ENCODE data around the gene WDFY3. TPM values are rescaled to one million over a fixed set of nuclear protein-coding genes. Genes with fewer than 3 reads are reported as not detected.
"Not testable (repeated sequence)": the region's sequence is repeated elsewhere in the genome, so short reads cannot be mapped to it uniquely, and the experiment has no call there.

Gene WDFY3
- total RNA-seq, 1 experiment from 2014 or later = 155 TPM

- no peak overlapping the region for H3K27ac ChIP-seq
- H3K9me3 ChIP-seq (replicated peaks) = no peaks in the 10 kb centered on the region
- no peak for DNase-seq
- peaks cover 72% of the 10 kb centered on the region for H3K36me3 ChIP-seq
- H3K4me3 ChIP-seq = no peak overlapping the region
- H3K4me1 ChIP-seq = peaks cover 7% of the 10 kb centered on the region
- H3K27me3 ChIP-seq = no peaks in the 10 kb centered on the region
These were observed 292.8 kb downstream of the WDFY3 start for GRCh38 chr4:84673475-84674240.

- H3K36me3 ChIP-seq = peaks cover 68% of the 10 kb centered on the region
- no peak for DNase-seq
- no peak overlapping the region for H3K4me3 ChIP-seq
- no peak overlapping the region for H3K27ac ChIP-seq
- H3K4me1 ChIP-seq = peaks cover 5% of the 10 kb centered on the region
- no peaks in the 10 kb centered on the region for H3K9me3 ChIP-seq (replicated peaks)
- H3K27me3 ChIP-seq = no peaks in the 10 kb centered on the region
These were observed 294.3 kb downstream of the WDFY3 start for GRCh38 chr4:84672177-84672576.

- no peak overlapping the region for H3K27ac ChIP-seq
- no peak for DNase-seq
- H3K4me3 ChIP-seq = no peak overlapping the region
- 0 out of 2 replicates have a peak, but pooled peaks cover 3% of the 10 kb centered on the region for H3K9me3 ChIP-seq (replicated peaks)
- peaks cover 61% of the 10 kb centered on the region for H3K36me3 ChIP-seq
- H3K4me1 ChIP-seq = no peaks in the 10 kb centered on the region
- no peaks in the 10 kb centered on the region for H3K27me3 ChIP-seq
These were observed 297.3 kb downstream of the WDFY3 start for GRCh38 chr4:84669201-84669600.

DNA sequence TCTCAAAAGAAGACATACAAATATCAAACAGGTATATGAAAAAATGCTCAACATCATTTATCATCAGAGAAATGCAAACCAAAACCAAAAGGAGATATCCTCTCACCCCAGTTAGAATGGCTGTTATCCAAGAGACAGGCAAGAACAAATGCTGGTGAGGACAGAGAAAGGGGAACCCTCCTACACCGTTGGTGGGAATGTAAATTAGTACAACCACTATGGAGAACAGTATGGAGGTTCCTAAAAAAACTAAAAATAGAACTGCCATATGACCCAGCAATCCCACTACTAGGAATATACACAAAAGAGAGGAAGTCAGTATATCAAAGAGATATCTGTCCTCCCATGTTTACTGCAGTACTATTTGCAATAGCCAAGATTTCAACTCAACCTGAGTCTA is 300.1 kb downstream of the WDFY3 start:
- Histone ChIP-seq H3K27ac (no peak overlapping the region), H3K9me3 (replicated peaks) (0 out of 2 replicates have a peak, but pooled peaks cover 3% of the 10 kb centered on the region), H3K4me3 (no peak overlapping the region), H3K27me3 (no peaks in the 10 kb centered on the region), H3K4me1 (no peaks in the 10 kb centered on the region), H3K36me3 (peaks cover 45% of the 10 kb centered on the region)
- DNase-seq = no peak

DNA sequence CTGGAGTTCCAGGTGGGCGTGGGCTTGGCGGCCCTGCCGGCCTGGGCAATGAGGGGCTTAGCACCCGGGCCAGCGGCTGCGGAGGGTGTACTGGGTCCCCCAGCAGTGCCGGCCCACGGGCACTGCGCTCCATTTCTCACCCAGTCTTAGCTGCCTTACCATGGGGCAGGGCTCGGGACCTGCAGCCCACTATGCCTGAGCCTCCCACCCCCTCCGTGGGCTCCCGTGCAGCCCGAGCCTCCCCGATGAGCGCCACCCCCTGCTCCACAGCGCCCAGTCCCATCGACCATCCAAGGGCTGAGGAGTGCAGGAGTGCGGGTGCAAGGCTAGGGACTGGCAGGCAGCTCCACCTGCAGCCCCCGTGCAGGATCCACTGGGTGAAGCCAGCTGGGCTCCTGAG is 301.7 kb downstream of the WDFY3 start:
- not testable (repeated sequence) for H3K27ac ChIP-seq; H3K4me1 ChIP-seq; H3K27me3 ChIP-seq; H3K9me3 ChIP-seq (replicated peaks); H3K4me3 ChIP-seq; DNase-seq
- peaks cover 36% of the 10 kb centered on the region for H3K36me3 ChIP-seq

- Histone ChIP-seq H3K27me3 (no peaks in the 10 kb centered on the region), H3K9me3 (replicated peaks) (peaks cover 2% of the 10 kb centered on the region; the same call in 1 of the 2 replicates), H3K27ac (no peak overlapping the region), H3K4me1 (no peaks in the 10 kb centered on the region), H3K36me3 (peaks cover 11% of the 10 kb centered on the region), H3K4me3 (no peak overlapping the region)
- DNase-seq = no peak
These were observed 305.1 kb downstream of the WDFY3 start for GRCh38 chr4:84661191-84661939.

DNA sequence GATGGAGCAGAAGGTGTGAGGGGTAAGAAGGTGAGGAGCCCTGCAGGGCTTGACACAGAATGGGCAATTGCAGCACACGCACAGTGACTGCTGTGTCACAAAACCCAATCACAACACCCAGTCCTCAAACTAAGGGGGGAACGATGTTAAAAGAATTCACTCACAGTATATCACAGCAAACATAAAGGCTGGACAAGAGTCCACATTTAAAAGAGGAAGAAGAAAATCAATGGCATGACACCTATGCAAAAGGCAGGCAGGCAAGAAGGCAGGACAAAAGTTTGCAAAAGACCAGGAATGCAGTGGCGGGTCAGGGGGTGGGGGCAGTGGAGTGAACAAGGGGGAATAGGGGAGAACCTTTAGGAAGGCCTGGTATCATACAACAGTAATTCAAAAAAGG is 305.9 kb downstream of the WDFY3 start:
- no peaks in the 10 kb centered on the region for H3K27me3 ChIP-seq
- peaks cover 5% of the 10 kb centered on the region for H3K36me3 ChIP-seq
- no peak overlapping the region for H3K27ac ChIP-seq
- H3K4me3 ChIP-seq = no peak overlapping the region
- no peaks in the 10 kb centered on the region for H3K4me1 ChIP-seq
- no peak for DNase-seq
- H3K9me3 ChIP-seq (replicated peaks) = no peaks in the 10 kb centered on the region; the same call in 1 of the 2 replicates

GRCh38 chr4:84652478-84652877 is 314.0 kb downstream of the WDFY3 start:
- no peaks in the 10 kb centered on the region for H3K4me1 ChIP-seq
- no peak for DNase-seq
- no peaks in the 10 kb centered on the region for H3K27me3 ChIP-seq
- no peak overlapping the region for H3K27ac ChIP-seq
- H3K9me3 ChIP-seq (replicated peaks) = no peaks in the 10 kb centered on the region; the same call in 1 of the 2 replicates
- no peak overlapping the region for H3K4me3 ChIP-seq
- H3K36me3 ChIP-seq = no peaks in the 10 kb centered on the region

- H3K27ac ChIP-seq = no peak overlapping the region
- H3K9me3 ChIP-seq (replicated peaks) = no peaks in the 10 kb centered on the region; the same call in 1 of the 2 replicates
- no peaks in the 10 kb centered on the region for H3K36me3 ChIP-seq
- no peaks in the 10 kb centered on the region for H3K27me3 ChIP-seq
- no peak for DNase-seq
- no peaks in the 10 kb centered on the region for H3K4me1 ChIP-seq
- no peak overlapping the region for H3K4me3 ChIP-seq
These were observed 315.0 kb downstream of the WDFY3 start for GRCh38 chr4:84651499-84651898.

DNA sequence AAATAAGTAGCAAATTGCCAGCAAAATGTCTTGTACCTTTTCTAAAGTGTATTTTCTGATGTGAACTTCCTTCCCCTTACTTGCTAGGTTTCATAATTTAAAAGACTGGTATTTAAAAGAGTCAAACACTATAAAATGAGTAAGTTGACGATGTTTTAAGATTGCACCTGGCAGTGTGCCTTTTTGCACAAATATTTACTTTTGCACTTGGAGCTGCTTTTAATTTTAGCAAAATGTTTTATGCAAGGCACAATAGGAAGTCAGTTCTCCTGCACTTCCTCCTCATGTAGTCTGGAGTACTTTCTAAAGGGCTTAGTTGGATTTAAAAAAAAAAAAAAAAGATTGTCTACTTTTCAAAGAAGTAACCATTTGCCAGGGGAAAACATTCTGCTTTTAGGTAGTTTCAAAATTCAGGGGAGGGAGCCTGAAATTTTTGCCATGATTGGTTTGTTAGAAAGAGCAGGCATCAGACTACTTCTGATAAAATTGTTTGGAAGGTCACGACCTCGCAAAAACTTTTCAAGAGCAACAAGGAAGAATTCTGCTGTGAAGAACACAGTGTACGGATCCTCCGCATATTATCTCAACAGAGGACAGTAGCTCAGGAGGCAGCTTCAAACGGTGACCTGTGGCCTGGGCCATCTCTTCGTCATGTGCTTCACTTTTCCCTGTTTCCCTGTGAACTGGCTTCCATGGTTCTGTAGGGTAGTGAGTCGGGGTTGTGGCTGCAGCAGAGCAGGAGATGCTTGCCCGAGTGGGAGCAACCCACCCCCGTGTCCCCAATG is 317.4 kb downstream of the WDFY3 start:
- H3K9me3 ChIP-seq (replicated peaks) = no peaks in the 10 kb centered on the region
- H3K27ac ChIP-seq = no peak overlapping the region
- no peak overlapping the region for H3K4me3 ChIP-seq
- H3K27me3 ChIP-seq = no peaks in the 10 kb centered on the region
- H3K4me1 ChIP-seq = peaks cover 7% of the 10 kb centered on the region; the same call in 1 of the 2 replicates
- no peak for DNase-seq
- no peaks in the 10 kb centered on the region for H3K36me3 ChIP-seq

DNA sequence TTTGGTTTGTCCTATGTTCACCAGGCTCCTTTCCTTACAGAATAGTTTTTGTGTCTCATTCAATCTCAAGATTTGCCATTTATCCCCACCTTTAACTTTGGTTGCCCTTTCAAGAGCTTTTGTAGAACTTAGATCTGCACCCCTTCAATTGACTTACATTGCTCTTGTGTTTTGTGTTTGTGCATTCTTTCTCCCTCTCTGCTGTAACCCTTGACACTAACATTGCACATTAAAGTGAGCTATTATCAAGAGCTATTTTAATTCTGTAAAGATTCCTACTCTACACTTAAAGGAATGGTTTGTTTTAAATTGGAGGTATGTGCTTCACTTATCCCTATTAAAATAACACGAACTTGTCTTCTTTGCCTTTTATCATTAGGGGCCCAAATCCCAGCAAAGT is 318.3 kb downstream of the WDFY3 start:
- H3K27ac ChIP-seq = no peak overlapping the region
- H3K4me3 ChIP-seq = no peak overlapping the region
- H3K36me3 ChIP-seq = no peaks in the 10 kb centered on the region
- no peak for DNase-seq
- no peaks in the 10 kb centered on the region for H3K27me3 ChIP-seq
- peaks cover 9% of the 10 kb centered on the region; the same call in 1 of the 2 replicates for H3K4me1 ChIP-seq
- no peaks in the 10 kb centered on the region for H3K9me3 ChIP-seq (replicated peaks)

DNA sequence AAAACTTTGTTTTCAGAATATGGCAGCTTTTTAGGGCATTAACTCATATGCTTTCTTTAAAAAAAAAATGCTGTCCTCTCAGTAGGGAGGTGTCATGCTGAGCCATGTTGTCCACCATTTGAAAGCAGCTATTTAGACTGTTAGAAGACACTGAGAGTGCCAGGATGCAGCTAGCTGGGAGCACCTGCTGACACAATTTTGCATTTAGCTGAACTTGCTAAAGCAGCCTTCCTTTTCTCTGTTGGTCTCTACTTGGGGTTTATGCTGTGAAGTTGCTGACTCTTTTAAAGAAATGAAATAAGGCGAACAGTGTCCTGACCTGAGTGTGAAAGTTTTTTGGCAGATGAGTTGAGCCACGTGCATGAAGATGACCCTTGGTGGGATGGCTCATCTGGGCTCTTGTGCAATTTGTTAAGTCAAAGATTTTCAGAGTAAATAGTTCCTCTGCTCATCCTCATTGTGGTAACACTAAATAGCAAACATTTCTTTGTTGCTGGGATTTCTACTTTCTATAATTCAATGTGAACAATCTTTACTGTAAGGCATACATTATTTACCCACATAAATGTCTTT is 319.1 kb downstream of the WDFY3 start:
- H3K27me3 ChIP-seq = no peaks in the 10 kb centered on the region
- no peak overlapping the region for H3K27ac ChIP-seq
- peaks cover 9% of the 10 kb centered on the region; the same call in 1 of the 2 replicates for H3K4me1 ChIP-seq
- no peaks in the 10 kb centered on the region for H3K36me3 ChIP-seq
- DNase-seq = no peak
- H3K4me3 ChIP-seq = no peak overlapping the region
- H3K9me3 ChIP-seq (replicated peaks) = no peaks in the 10 kb centered on the region

- H3K27ac ChIP-seq = no peak overlapping the region
These were observed 322.4 kb downstream of the WDFY3 start for GRCh38 chr4:84644087-84644486.

DNA sequence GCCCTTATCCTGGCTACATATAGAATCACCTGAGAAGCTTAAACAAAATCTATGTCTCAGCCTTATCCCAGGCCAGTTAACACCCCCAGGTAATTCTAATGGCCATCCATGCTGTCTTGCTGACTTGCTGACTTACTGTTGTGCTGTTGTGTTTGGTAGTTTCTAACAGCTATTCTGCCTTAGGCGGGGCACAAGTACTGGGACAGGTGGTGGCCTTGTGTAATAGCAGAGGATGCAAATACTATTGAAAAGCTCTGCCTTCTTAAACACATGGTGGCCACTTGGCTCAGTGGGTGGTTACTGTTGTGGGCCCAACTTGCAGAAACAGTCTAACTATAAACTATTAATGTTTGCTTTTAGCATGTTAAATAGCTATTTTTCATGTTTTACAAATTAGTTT is 327.3 kb downstream of the WDFY3 start:
- Histone ChIP-seq H3K27ac (no peak overlapping the region), H3K27me3 (no peaks in the 10 kb centered on the region), H3K4me1 (peaks cover 3% of the 10 kb centered on the region; the same call in 1 of the 2 replicates), H3K9me3 (replicated peaks) (no peaks in the 10 kb centered on the region), H3K36me3 (no peaks in the 10 kb centered on the region), H3K4me3 (no peak overlapping the region)
- DNase-seq = no peak

More at GRCh38 chr4:84644087-84644486, 322.4 kb downstream of the WDFY3 start:
- Histone ChIP-seq H3K9me3 (replicated peaks) (no peaks in the 10 kb centered on the region), H3K4me3 (no peak overlapping the region), H3K36me3 (no peaks in the 10 kb centered on the region), H3K4me1 (peaks cover 9% of the 10 kb centered on the region; the same call in 1 of the 2 replicates), H3K27me3 (no peaks in the 10 kb centered on the region)
- DNase-seq = peak; percentile 38 to 69

Measured in SJCRH30 (cell line).